ENCODE data around the gene MRGPRD. TPM values are rescaled to one million over a fixed set of nuclear protein-coding genes. Genes with fewer than 3 reads are reported as not detected.

Gene MRGPRD
- total and polyA plus RNA-seq, 2 donors (not counting 1 experiment from before 2014, with no cell fraction given), result not detected

DNA sequence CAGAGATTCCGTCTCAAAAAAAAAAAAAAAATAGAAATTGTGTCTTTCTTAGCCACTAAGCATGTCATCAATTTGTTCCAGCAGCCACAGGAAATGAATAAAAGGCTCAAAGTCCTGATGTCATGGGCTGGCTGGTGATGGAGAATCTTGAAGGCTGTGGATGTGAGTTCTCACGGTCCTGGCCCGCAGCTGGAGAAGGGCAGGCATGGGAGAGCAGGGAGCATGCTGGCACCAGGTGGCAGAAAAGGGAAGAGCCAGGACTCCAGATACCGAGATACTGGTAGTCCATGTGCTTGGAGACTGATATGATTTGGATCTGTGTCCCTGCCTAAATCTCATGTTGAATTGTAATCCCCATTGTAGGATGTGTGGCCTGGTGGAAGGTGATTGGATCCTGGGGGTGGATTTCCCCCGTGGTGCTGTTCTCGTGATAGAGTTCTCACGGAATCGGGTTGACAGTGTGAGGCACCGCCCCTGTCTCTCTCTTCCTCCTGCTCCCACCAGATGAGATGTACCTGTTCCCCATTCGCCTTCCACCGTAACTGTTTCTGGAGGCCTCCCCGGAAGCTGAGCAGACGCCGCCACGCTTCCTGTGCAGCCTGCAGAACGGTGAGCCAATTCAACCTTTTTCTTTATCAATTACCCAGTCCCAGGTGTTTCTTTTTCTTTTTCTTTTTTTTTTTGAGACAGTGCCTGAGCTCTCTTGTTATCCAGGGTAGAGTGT lies 18.1 kb downstream of the MRGPRD start:
- no peak for DNase-seq (ENCODE audit: low read depth in 2 of 2)
- no peaks in the 10 kb centered on the region for H4K20me1 ChIP-seq (ENCODE audit: control insufficient read depth, extremely low read depth, insufficient read depth, low read length)
- no peak overlapping the region for H3K27ac ChIP-seq (ENCODE audit: insufficient read depth, low read length)
- no peak overlapping the region for H3K4me2 ChIP-seq (ENCODE audit: extremely low read depth, insufficient read depth, low read length)
- H2AFZ ChIP-seq (ENCODE audit: low read length), result no peak overlapping the region
- no peaks in the 10 kb centered on the region for H3K9me3 ChIP-seq (ENCODE audit: control insufficient read depth, insufficient read depth, low read depth, low read length)
- H3K4me1 ChIP-seq (ENCODE audit: control insufficient read depth, extremely low read depth, insufficient read depth, low read length), result no peaks in the 10 kb centered on the region
- H3K4me3 ChIP-seq (replicated peaks in 1 of 4; ENCODE audit: control extremely low read depth in 1 of 4, insufficient read depth in 1 of 4, low read depth in 3 of 4, low read length in 4 of 4), result no peak overlapping the region
- H3K9ac ChIP-seq (ENCODE audit: insufficient read depth, low read length), result no peak overlapping the region
- peaks cover 8% of the 10 kb centered on the region for H3K27me3 ChIP-seq (ENCODE audit: control insufficient read depth, insufficient read depth, low read length)
- no peaks in the 10 kb centered on the region for H3K79me2 ChIP-seq (ENCODE audit: control insufficient read depth, insufficient read depth, low read length)
- H3K36me3 ChIP-seq (ENCODE audit: control insufficient read depth, insufficient read depth, low read length), result no peaks in the 10 kb centered on the region
- TF ChIP-seq, protein P1, sequence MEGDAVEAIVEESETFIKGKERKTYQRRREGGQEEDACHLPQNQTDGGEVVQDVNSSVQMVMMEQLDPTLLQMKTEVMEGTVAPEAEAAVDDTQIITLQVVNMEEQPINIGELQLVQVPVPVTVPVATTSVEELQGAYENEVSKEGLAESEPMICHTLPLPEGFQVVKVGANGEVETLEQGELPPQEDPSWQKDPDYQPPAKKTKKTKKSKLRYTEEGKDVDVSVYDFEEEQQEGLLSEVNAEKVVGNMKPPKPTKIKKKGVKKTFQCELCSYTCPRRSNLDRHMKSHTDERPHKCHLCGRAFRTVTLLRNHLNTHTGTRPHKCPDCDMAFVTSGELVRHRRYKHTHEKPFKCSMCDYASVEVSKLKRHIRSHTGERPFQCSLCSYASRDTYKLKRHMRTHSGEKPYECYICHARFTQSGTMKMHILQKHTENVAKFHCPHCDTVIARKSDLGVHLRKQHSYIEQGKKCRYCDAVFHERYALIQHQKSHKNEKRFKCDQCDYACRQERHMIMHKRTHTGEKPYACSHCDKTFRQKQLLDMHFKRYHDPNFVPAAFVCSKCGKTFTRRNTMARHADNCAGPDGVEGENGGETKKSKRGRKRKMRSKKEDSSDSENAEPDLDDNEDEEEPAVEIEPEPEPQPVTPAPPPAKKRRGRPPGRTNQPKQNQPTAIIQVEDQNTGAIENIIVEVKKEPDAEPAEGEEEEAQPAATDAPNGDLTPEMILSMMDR (conservative IDR thresholded peaks at IDR 0.05 in 1 of 2, IDR thresholded peaks at IDR 0.05 in 1 of 2; ENCODE audit: low read depth in 1 of 2, low read length in 2 of 2), result no peak

- Histone ChIP-seq H4K20me1 (ENCODE audit: control insufficient read depth, extremely low read depth, insufficient read depth, low read length) (no peaks in the 10 kb centered on the region), H3K9ac (ENCODE audit: insufficient read depth, low read length) (no peak overlapping the region), H3K4me2 (ENCODE audit: extremely low read depth, insufficient read depth, low read length) (no peak overlapping the region), H3K36me3 (ENCODE audit: control insufficient read depth, insufficient read depth, low read length) (no peaks in the 10 kb centered on the region), H3K79me2 (ENCODE audit: control insufficient read depth, insufficient read depth, low read length) (no peaks in the 10 kb centered on the region), H3K4me1 (ENCODE audit: control insufficient read depth, extremely low read depth, insufficient read depth, low read length) (no peaks in the 10 kb centered on the region), H3K27ac (ENCODE audit: insufficient read depth, low read length) (no peak overlapping the region), H3K9me3 (ENCODE audit: control insufficient read depth, insufficient read depth, low read depth, low read length) (no peaks in the 10 kb centered on the region), H2AFZ (ENCODE audit: low read length) (no peak overlapping the region), H3K27me3 (ENCODE audit: control insufficient read depth, insufficient read depth, low read length) (peaks cover 2% of the 10 kb centered on the region), H3K4me3 (replicated peaks in 1 of 4; ENCODE audit: control extremely low read depth in 1 of 4, insufficient read depth in 1 of 4, low read depth in 3 of 4, low read length in 4 of 4) (no peak overlapping the region)
- TF ChIP-seq, protein P1 (conservative IDR thresholded peaks at IDR 0.05 in 1 of 2, IDR thresholded peaks at IDR 0.05 in 1 of 2; ENCODE audit: low read depth in 1 of 2, low read length in 2 of 2), result no peak
- no peak for TF ChIP-seq EZH2 (IDR thresholded peaks at IDR 0.05; ENCODE audit: low read length, missing control alignments)
- DNase-seq (ENCODE audit: low read depth in 2 of 2), result no peak
Observed at GRCh38 chr11:68961245-68961644, 19.5 kb downstream of the MRGPRD start.

GRCh38 chr11:68960294-68961071 lies 20.3 kb downstream of the MRGPRD start:
- Histone ChIP-seq H3K4me1 (ENCODE audit: control insufficient read depth, extremely low read depth, insufficient read depth, low read length) (no peaks in the 10 kb centered on the region), H3K79me2 (ENCODE audit: control insufficient read depth, insufficient read depth, low read length) (no peaks in the 10 kb centered on the region), H3K27ac (ENCODE audit: insufficient read depth, low read length) (no peak overlapping the region), H4K20me1 (ENCODE audit: control insufficient read depth, extremely low read depth, insufficient read depth, low read length) (no peaks in the 10 kb centered on the region), H2AFZ (ENCODE audit: low read length) (no peak overlapping the region), H3K4me2 (ENCODE audit: extremely low read depth, insufficient read depth, low read length) (no peak overlapping the region), H3K27me3 (ENCODE audit: control insufficient read depth, insufficient read depth, low read length) (peaks cover 2% of the 10 kb centered on the region), H3K4me3 (replicated peaks in 1 of 4; ENCODE audit: control extremely low read depth in 1 of 4, insufficient read depth in 1 of 4, low read depth in 3 of 4, low read length in 4 of 4) (no peak overlapping the region), H3K9me3 (ENCODE audit: control insufficient read depth, insufficient read depth, low read depth, low read length) (no peaks in the 10 kb centered on the region), H3K9ac (ENCODE audit: insufficient read depth, low read length) (no peak overlapping the region), H3K36me3 (ENCODE audit: control insufficient read depth, insufficient read depth, low read length) (no peaks in the 10 kb centered on the region)
- no peak for DNase-seq (ENCODE audit: low read depth in 2 of 2)
- TF ChIP-seq EZH2 (IDR thresholded peaks at IDR 0.05; ENCODE audit: low read length, missing control alignments), result no peak
- TF ChIP-seq, protein P1 (conservative IDR thresholded peaks at IDR 0.05 in 1 of 2, IDR thresholded peaks at IDR 0.05 in 1 of 2; ENCODE audit: low read depth in 1 of 2, low read length in 2 of 2), result no peak

Data from fibroblast of lung (primary cell).